Endodermal cell (in vitro differentiated cells): ENCODE results near the gene TMPRSS11A. TPM values are rescaled to one million over a fixed set of nuclear protein-coding genes. Genes with fewer than 3 reads are reported as not detected.

Source experiments
- DNase-seq: peaks from one replicate; pipeline ENCODE4 v3.0.0-alpha.2; 2017
- H3K27ac ChIP-seq: 2 replicates; pipeline ENCODE4 v1.5.1; 2013; ENCODE audit warnings: mild to moderate bottlenecking, low read depth, low read length, moderate library complexity
- H3K27me3 ChIP-seq: 2 replicates; pipeline ENCODE4 v1.6.1; 2013; ENCODE audit warnings: mild to moderate bottlenecking, low read length, moderate library complexity; ENCODE audit not compliant: insufficient read depth, control insufficient read depth, poor library complexity, severe bottlenecking
- H3K36me3 ChIP-seq: 2 replicates; pipeline ENCODE4 v1.7.0; 2013; ENCODE audit warnings: mild to moderate bottlenecking, low read length, moderate library complexity; ENCODE audit not compliant: control insufficient read depth, insufficient read depth
- H3K4me1 ChIP-seq: one replicate; pipeline ENCODE4 v1.7.0; 2013; ENCODE audit warnings: low read length; ENCODE audit not compliant: control insufficient read depth, insufficient read depth
- H3K4me3 ChIP-seq: 2 replicates; pipeline ENCODE4 v1.5.1; 2013; ENCODE audit warnings: mild to moderate bottlenecking, low read length, moderate library complexity
- H3K9ac ChIP-seq: 2 replicates; pipeline ENCODE4 v1.6.1; 2013; ENCODE audit warnings: mild to moderate bottlenecking, low read length, moderate library complexity; ENCODE audit not compliant: poor library complexity, severe bottlenecking; ENCODE audit errors: extremely low read depth
- H3K9me3 ChIP-seq: 2 replicates; pipeline ENCODE4 v1.6.1; 2013; ENCODE audit warnings: mild to moderate bottlenecking, low read length, moderate library complexity; ENCODE audit not compliant: control insufficient read depth
- H3K27ac Mint-ChIP-seq: 2 replicates; pipeline ENCODE4 v1.8.0; 2020; ENCODE audit warnings: mixed read lengths
- H3K27me3 Mint-ChIP-seq: 2 replicates; pipeline ENCODE4 v1.8.0; 2021; ENCODE audit warnings: mild to moderate bottlenecking, mixed read lengths; ENCODE audit not compliant: insufficient read depth
- H3K36me3 Mint-ChIP-seq: 2 replicates; pipeline ENCODE4 v1.8.0; 2020; ENCODE audit warnings: low read depth, mixed read lengths
- H3K4me1 Mint-ChIP-seq: 2 replicates; pipeline ENCODE4 v1.8.0; 2020; ENCODE audit warnings: mixed read lengths
- H3K4me3 Mint-ChIP-seq: 2 replicates; pipeline ENCODE4 v1.8.0; 2020; ENCODE audit warnings: mild to moderate bottlenecking, moderate library complexity, mixed read lengths
- H3K9me3 Mint-ChIP-seq: 2 replicates; pipeline ENCODE4 v1.8.0; 2020; ENCODE audit warnings: mild to moderate bottlenecking, mixed read lengths
- WGBS, 2 experiments: methylation state at CpG; one replicate each; pipeline versions ENCODE4 v1.1.5 to v1.1.7; 2013; ENCODE audit warnings: missing lambda C conversion rate in 2 of 2, mixed read lengths in 1 of 2; ENCODE audit not compliant: insufficient coverage in 1 of 2, insufficient read length in 1 of 2; 5-methylcytosine and 5-hydroxymethylcytosine counted together
- total RNA-seq, 2 donors: library from RNA; stranded (reverse); fragmentation: NEBNext Ultra II Directional in 1 of 2; extraction: Animal tissue kit (Norgen Biotek cat#: 25700) in 1 of 2; gene quantifications; 2 replicates in 1 of 2; 3 replicates in 1 of 2; pipeline ENCODE4 v1.2.1, GENCODE V29; 2021
- TF ChIP-seq, protein P1 (sequence below): fragments of 200-600 bp; sonication (generic); conservative IDR thresholded peaks from 2 replicates; pipeline ENCODE4 v1.5.0; 2021; ENCODE audit warnings: antibody characterized with exemption, mild to moderate bottlenecking

The TMPRSS11A gene
- total RNA-seq, 2 donors from 2014 or later: not detected

DNA sequence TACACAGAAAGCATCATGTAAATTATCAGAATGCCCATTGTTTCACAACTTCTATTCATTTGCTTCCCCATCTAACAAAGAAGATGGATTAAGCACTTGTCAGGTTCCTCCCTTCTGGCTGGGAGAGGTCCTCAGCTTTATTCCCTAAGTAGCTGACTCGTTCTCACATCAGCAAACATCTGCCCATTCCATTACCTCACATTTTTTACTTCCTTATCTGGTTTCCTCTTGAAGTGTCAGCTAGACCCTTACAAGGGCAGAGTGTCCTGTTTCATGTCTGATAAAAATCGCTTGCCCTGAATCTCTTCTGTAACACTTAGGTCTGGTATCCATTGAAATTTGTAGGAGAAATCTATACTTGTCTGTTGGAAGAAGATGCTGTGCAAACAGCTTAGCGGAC is 34.7 kb downstream of the TMPRSS11A start:
- H3K27me3 Mint-ChIP-seq: no peaks in the 10 kb centered on the region
- Histone ChIP-seq H3K9me3 (peaks cover 15% of the 10 kb centered on the region), H3K36me3 (no peaks in the 10 kb centered on the region), H3K9ac (no peak overlapping the region), H3K27ac (no peak overlapping the region), H3K27me3 (no peaks in the 10 kb centered on the region), H3K4me3 (no peak overlapping the region), H3K4me1 (no peaks in the 10 kb centered on the region)
- peak; percentile 53 for DNase-seq
- peaks cover 7% of the 10 kb centered on the region for H3K9me3 Mint-ChIP-seq
- no peaks in the 10 kb centered on the region for H3K36me3 Mint-ChIP-seq
- peaks cover 5% of the 10 kb centered on the region for H3K4me1 Mint-ChIP-seq
- H3K27ac Mint-ChIP-seq: no peak overlapping the region
- H3K4me3 Mint-ChIP-seq: no peak overlapping the region
- TF ChIP-seq, protein P1, sequence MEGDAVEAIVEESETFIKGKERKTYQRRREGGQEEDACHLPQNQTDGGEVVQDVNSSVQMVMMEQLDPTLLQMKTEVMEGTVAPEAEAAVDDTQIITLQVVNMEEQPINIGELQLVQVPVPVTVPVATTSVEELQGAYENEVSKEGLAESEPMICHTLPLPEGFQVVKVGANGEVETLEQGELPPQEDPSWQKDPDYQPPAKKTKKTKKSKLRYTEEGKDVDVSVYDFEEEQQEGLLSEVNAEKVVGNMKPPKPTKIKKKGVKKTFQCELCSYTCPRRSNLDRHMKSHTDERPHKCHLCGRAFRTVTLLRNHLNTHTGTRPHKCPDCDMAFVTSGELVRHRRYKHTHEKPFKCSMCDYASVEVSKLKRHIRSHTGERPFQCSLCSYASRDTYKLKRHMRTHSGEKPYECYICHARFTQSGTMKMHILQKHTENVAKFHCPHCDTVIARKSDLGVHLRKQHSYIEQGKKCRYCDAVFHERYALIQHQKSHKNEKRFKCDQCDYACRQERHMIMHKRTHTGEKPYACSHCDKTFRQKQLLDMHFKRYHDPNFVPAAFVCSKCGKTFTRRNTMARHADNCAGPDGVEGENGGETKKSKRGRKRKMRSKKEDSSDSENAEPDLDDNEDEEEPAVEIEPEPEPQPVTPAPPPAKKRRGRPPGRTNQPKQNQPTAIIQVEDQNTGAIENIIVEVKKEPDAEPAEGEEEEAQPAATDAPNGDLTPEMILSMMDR: no peak
- WGBS, 2 experiments: 64 to 69% methylated on average over 3 of the region's 3 CpGs

DNA sequence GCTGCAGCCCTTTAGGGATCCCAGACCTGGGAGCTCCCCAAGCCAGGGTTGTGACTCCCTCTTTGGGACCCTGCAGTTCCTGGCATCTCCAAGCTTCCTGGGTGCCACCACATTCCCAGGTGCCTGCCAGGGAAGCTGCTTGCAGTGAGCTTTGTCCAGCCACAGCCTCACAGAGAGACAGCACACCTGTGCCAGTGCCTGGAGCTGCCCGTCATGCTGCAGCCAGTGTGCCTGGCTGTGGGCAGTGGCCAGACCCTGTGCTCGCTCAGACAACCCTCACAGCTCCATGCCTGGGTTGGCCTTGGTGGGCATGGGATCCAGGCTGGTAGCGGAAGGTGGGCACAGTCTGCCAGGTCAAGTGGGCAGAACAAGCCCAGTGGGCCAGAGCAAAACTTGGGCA is 36.0 kb downstream of the TMPRSS11A start:
- Mint-ChIP-seq H3K9me3 (peaks cover 7% of the 10 kb centered on the region), H3K36me3 (no peaks in the 10 kb centered on the region), H3K27ac (no peak overlapping the region), H3K27me3 (no peaks in the 10 kb centered on the region), H3K4me1 (peaks cover 5% of the 10 kb centered on the region), H3K4me3 (no peak overlapping the region)
- TF ChIP-seq, protein P1: no peak
- Histone ChIP-seq H3K27ac (no peak overlapping the region), H3K4me3 (peak overlapping the region; percentile 42), H3K27me3 (no peaks in the 10 kb centered on the region), H3K4me1 (no peaks in the 10 kb centered on the region), H3K36me3 (no peaks in the 10 kb centered on the region), H3K9me3 (peaks cover 15% of the 10 kb centered on the region), H3K9ac (no peak overlapping the region)
- DNase-seq: no peak
- 80 to 95% methylated on average over 1 to 3 of the region's 3 CpGs for WGBS, 2 experiments

DNA sequence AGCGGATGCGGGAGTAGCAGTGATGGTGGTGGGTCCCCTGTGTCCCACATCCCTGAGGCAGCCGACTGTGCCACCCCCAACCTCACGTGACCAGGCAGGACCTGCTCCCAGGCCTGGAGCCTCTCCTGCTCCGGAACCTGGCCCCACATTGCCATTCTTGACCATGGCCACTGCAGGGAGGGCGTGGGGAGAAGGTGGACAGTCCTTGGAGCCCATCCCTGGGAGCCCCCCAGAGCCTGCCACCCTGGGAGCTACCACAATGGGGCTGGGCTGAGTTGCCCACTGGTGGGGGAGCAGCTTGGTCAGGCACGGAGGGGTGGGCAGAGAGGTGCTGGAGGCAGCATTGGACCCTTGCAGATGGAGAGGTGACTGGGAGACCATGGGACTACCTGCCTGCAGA is 36.8 kb downstream of the TMPRSS11A start:
- H3K9me3 Mint-ChIP-seq: peaks cover 7% of the 10 kb centered on the region
- DNase-seq: no peak

More for the DNA sequence above, 36.8 kb downstream of the TMPRSS11A start:
- Mint-ChIP-seq H3K36me3 (no peaks in the 10 kb centered on the region), H3K4me1 (peaks cover 5% of the 10 kb centered on the region), H3K27ac (no peak overlapping the region), H3K27me3 (no peaks in the 10 kb centered on the region), H3K4me3 (no peak overlapping the region)
- peaks cover 15% of the 10 kb centered on the region for H3K9me3 ChIP-seq
- WGBS, 2 experiments: 94 to 95% methylated on average over 3 to 7 of the region's 7 CpGs
- H3K36me3 ChIP-seq: no peaks in the 10 kb centered on the region
- H3K4me3 ChIP-seq: no peak overlapping the region
- no peaks in the 10 kb centered on the region for H3K27me3 ChIP-seq
- H3K27ac ChIP-seq: no peak overlapping the region
- no peak overlapping the region for H3K9ac ChIP-seq
- H3K4me1 ChIP-seq: no peaks in the 10 kb centered on the region
- TF ChIP-seq, protein P1: no peak
